Liver (tissue), 9 donors: ENCODE measurements around the gene ATF1. TPM values are rescaled to one million over a fixed set of nuclear protein-coding genes. Genes with fewer than 3 reads are reported as not detected.
"Not testable (repeated sequence)": the region's sequence is repeated elsewhere in the genome, so short reads cannot be mapped to it uniquely, and the experiment has no call there.

Source experiments
- DNase-seq: peaks from one replicate; pipeline ENCODE4 v3.0.0-alpha.2; 2017; ENCODE audit warnings: low spot score
- H3K27ac ChIP-seq, 2 donors: one replicate each; pipeline ENCODE4 v1.7.0; 2013; ENCODE audit warnings: inconsistent platforms in 2 of 2, low read length in 2 of 2, control low read depth in 1 of 2, low read depth in 1 of 2, mild to moderate bottlenecking in 1 of 2
- H3K27me3 ChIP-seq, 4 donors: one replicate each; pipeline versions ENCODE4 v1.6.1 to v1.7.0; 2013; ENCODE audit warnings: low read length in 3 of 4, inconsistent platforms in 1 of 4, mild to moderate bottlenecking in 1 of 4, moderate library complexity in 1 of 4; ENCODE audit not compliant: control insufficient read depth in 4 of 4, insufficient read depth in 4 of 4
- H3K36me3 ChIP-seq, 4 donors: one replicate each; pipeline versions ENCODE4 v1.6.1 to v1.7.0; 2013; ENCODE audit warnings: low read length in 3 of 4, mild to moderate bottlenecking in 3 of 4, low read depth in 1 of 4, moderate library complexity in 1 of 4; ENCODE audit not compliant: control insufficient read depth in 4 of 4, insufficient read depth in 3 of 4
- H3K4me1 ChIP-seq, 4 donors: one replicate each; pipeline versions ENCODE4 v1.6.1 to v1.7.0; 2013; ENCODE audit warnings: low read length in 3 of 4, mild to moderate bottlenecking in 3 of 4, moderate library complexity in 1 of 4; ENCODE audit not compliant: control insufficient read depth in 4 of 4, insufficient read depth in 4 of 4
- H3K4me3 ChIP-seq, 3 donors: one replicate each; pipeline versions ENCODE4 v1.6.1 to v1.7.0; 2013; ENCODE audit warnings: low read length in 3 of 3, control low read depth in 1 of 3, low read depth in 1 of 3, mild to moderate bottlenecking in 1 of 3
- H3K9ac ChIP-seq, 2 donors: one replicate each; pipeline ENCODE4 v1.7.0; 2013; ENCODE audit warnings: low read length in 2 of 2, mild to moderate bottlenecking in 2 of 2, moderate library complexity in 2 of 2, control low read depth in 1 of 2, low read depth in 1 of 2
- H3K9me3 ChIP-seq, 4 donors: one replicate each; pipeline versions ENCODE4 v1.6.1 to v1.7.0; 2013; ENCODE audit warnings: low read length in 3 of 4; ENCODE audit not compliant: control insufficient read depth in 4 of 4
- EGR1 ChIP-seq, 2 donors: IDR thresholded peaks; 2 replicates each; pipeline ENCODE4 v1.6.1; 2016 to 2018; ENCODE audit warnings: antibody characterized with exemption in 2 of 2, low read depth in 2 of 2
- FOXA1 ChIP-seq: IDR thresholded peaks from 2 replicates; pipeline ENCODE4 v1.6.1; 2016; ENCODE audit warnings: antibody characterized with exemption
- FOXA2 ChIP-seq: IDR thresholded peaks from 2 replicates; pipeline ENCODE4 v1.6.1; 2016; ENCODE audit warnings: antibody characterized with exemption
- GABPA ChIP-seq, 2 donors: IDR thresholded peaks in 1 of 2; conservative IDR thresholded peaks in 1 of 2; 2 replicates each; pipeline ENCODE4 v1.6.1; 2016; ENCODE audit warnings: antibody characterized with exemption in 2 of 2, mild to moderate bottlenecking in 1 of 2, moderate library complexity in 1 of 2
- HNF4A ChIP-seq, 2 donors: conservative IDR thresholded peaks; 2 replicates each; pipeline ENCODE4 v1.6.1; 2016; ENCODE audit warnings: antibody characterized with exemption in 2 of 2, mild to moderate bottlenecking in 2 of 2
- HNF4G ChIP-seq: IDR thresholded peaks from 2 replicates; pipeline ENCODE4 v1.6.1; 2016; ENCODE audit warnings: antibody characterized with exemption
- JUND ChIP-seq, 2 donors: IDR thresholded peaks; 2 replicates each; pipeline ENCODE4 v1.6.1; 2016; ENCODE audit warnings: antibody characterized with exemption in 2 of 2
- NR2F2 ChIP-seq: IDR thresholded peaks from 2 replicates; pipeline ENCODE4 v1.6.1; 2016; ENCODE audit warnings: antibody characterized with exemption
- RAD21 ChIP-seq, 2 donors: IDR thresholded peaks; 2 replicates each; pipeline ENCODE4 v1.6.1; 2016; ENCODE audit warnings: antibody characterized with exemption in 2 of 2, mild to moderate bottlenecking in 2 of 2
- RXRA ChIP-seq, 2 donors: IDR thresholded peaks; 2 replicates each; pipeline ENCODE4 v1.6.1; 2017 to 2018; ENCODE audit warnings: antibody characterized with exemption in 2 of 2, mild to moderate bottlenecking in 1 of 2
- SP1 ChIP-seq: IDR thresholded peaks from 2 replicates; pipeline ENCODE4 v1.6.1; 2018; ENCODE audit warnings: antibody characterized with exemption, mild to moderate bottlenecking
- TAF1 ChIP-seq: conservative IDR thresholded peaks from 2 replicates; pipeline ENCODE4 v1.6.1; 2016; ENCODE audit warnings: antibody characterized with exemption, mild to moderate bottlenecking
- YY1 ChIP-seq: IDR thresholded peaks from 2 replicates; pipeline ENCODE4 v1.6.1; 2016; ENCODE audit warnings: antibody characterized with exemption, mild to moderate bottlenecking
- WGBS: extraction: QIAGEN DNeasy Blood & Tissue Kit; methylation state at CpG from one replicate; pipeline ENCODE4 v1.1.7; 2013; 5-methylcytosine and 5-hydroxymethylcytosine counted together
- polyA plus RNA-seq, 2 donors: library from polyadenylated mRNA; stranded (reverse) in 1 of 2; unstranded in 1 of 2; fragments of 200-250 nt in 1 of 2; fragments of >200 nt in 1 of 2; fragmentation: Nextera tagmentation in 1 of 2; extraction: Ambion mirVana in 1 of 2; gene quantifications; one replicate each; pipeline versions ENCODE4 v1.2.1 to v1.2.3, GENCODE V29; 2013 to 2015
- total RNA-seq, 2 donors: library from RNA; depleted of rRNA; stranded (reverse); fragments of >200 nt; gene quantifications; one replicate each; pipeline ENCODE4 v1.2.3, GENCODE V29; 2014
- TF ChIP-seq, protein P1 (sequence below): IDR thresholded peaks from 2 replicates; pipeline ENCODE4 v1.6.1; 2016; ENCODE audit warnings: antibody characterized with exemption, mild to moderate bottlenecking
- TF ChIP-seq, protein P2 (sequence below): fragments of 150-350 bp; IDR thresholded peaks from 2 replicates; pipeline ENCODE4 v1.5.1; 2017; ENCODE audit warnings: improper control_type of control experiment, low read depth, low read length; ENCODE audit not compliant: missing input control
- TF ChIP-seq, protein P3 (sequence below): IDR thresholded peaks from 2 replicates; pipeline ENCODE4 v1.6.1; 2016; ENCODE audit warnings: antibody characterized with exemption
- TF ChIP-seq, protein P4 (sequence below): IDR thresholded peaks from 2 replicates; pipeline ENCODE4 v1.6.1; 2016; ENCODE audit warnings: antibody characterized with exemption
- TF ChIP-seq, protein P5 (sequence below): IDR thresholded peaks from 2 replicates; pipeline ENCODE4 v1.6.1; 2016; ENCODE audit warnings: antibody characterized with exemption
- donor health status: healthy.
- donor health status: healthy.
- donor health status: healthy.
- donor health status: healthy.
- donor health status: healthy.

Gene ATF1
- total and polyA plus RNA-seq, 4 donors, result 6.3 to 17.0 (median 8.3) TPM

DNA sequence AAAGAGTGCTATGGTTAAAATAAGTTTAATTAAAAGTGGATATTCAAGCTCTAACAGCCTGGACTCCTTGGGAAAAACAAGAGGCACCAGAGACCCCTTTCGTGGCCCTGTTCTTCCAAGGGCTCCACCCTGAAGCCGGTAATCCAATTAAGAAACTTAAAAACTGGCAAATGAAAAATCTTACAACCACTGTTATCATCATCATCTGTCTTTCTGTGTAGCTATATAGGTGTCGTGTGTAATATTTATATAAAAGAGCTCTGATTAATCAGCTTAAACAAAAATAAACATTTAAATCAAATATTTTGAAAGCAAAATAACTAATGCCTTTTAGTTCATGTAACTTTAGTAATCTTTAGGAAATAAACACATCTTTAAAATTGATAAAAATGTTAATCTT, 4.5 kb downstream of the ATF1 start:
- TF ChIP-seq, protein P1, sequence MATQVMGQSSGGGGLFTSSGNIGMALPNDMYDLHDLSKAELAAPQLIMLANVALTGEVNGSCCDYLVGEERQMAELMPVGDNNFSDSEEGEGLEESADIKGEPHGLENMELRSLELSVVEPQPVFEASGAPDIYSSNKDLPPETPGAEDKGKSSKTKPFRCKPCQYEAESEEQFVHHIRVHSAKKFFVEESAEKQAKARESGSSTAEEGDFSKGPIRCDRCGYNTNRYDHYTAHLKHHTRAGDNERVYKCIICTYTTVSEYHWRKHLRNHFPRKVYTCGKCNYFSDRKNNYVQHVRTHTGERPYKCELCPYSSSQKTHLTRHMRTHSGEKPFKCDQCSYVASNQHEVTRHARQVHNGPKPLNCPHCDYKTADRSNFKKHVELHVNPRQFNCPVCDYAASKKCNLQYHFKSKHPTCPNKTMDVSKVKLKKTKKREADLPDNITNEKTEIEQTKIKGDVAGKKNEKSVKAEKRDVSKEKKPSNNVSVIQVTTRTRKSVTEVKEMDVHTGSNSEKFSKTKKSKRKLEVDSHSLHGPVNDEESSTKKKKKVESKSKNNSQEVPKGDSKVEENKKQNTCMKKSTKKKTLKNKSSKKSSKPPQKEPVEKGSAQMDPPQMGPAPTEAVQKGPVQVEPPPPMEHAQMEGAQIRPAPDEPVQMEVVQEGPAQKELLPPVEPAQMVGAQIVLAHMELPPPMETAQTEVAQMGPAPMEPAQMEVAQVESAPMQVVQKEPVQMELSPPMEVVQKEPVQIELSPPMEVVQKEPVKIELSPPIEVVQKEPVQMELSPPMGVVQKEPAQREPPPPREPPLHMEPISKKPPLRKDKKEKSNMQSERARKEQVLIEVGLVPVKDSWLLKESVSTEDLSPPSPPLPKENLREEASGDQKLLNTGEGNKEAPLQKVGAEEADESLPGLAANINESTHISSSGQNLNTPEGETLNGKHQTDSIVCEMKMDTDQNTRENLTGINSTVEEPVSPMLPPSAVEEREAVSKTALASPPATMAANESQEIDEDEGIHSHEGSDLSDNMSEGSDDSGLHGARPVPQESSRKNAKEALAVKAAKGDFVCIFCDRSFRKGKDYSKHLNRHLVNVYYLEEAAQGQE, result no peak
- TF ChIP-seq, protein P2, sequence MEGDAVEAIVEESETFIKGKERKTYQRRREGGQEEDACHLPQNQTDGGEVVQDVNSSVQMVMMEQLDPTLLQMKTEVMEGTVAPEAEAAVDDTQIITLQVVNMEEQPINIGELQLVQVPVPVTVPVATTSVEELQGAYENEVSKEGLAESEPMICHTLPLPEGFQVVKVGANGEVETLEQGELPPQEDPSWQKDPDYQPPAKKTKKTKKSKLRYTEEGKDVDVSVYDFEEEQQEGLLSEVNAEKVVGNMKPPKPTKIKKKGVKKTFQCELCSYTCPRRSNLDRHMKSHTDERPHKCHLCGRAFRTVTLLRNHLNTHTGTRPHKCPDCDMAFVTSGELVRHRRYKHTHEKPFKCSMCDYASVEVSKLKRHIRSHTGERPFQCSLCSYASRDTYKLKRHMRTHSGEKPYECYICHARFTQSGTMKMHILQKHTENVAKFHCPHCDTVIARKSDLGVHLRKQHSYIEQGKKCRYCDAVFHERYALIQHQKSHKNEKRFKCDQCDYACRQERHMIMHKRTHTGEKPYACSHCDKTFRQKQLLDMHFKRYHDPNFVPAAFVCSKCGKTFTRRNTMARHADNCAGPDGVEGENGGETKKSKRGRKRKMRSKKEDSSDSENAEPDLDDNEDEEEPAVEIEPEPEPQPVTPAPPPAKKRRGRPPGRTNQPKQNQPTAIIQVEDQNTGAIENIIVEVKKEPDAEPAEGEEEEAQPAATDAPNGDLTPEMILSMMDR, result no peak
- TF ChIP-seq SP1 (no peak), FOXA1 (no peak), TAF1 (no peak), HNF4G (no peak), RXRA (IDR thresholded peaks at IDR 0.05) (no peak), JUND (IDR thresholded peaks at IDR 0.05) (no peak), NR2F2 (no peak), YY1 (no peak), EGR1 (IDR thresholded peaks at IDR 0.05; ENCODE audit: low read depth in 2 of 2) (no peak), HNF4A (conservative IDR thresholded peaks at IDR 0.05) (no peak), FOXA2 (no peak), GABPA (IDR thresholded peaks at IDR 0.05 in 1 of 2, conservative IDR thresholded peaks at IDR 0.05 in 1 of 2) (no peak), RAD21 (IDR thresholded peaks at IDR 0.05) (no peak)
- TF ChIP-seq, protein P3, sequence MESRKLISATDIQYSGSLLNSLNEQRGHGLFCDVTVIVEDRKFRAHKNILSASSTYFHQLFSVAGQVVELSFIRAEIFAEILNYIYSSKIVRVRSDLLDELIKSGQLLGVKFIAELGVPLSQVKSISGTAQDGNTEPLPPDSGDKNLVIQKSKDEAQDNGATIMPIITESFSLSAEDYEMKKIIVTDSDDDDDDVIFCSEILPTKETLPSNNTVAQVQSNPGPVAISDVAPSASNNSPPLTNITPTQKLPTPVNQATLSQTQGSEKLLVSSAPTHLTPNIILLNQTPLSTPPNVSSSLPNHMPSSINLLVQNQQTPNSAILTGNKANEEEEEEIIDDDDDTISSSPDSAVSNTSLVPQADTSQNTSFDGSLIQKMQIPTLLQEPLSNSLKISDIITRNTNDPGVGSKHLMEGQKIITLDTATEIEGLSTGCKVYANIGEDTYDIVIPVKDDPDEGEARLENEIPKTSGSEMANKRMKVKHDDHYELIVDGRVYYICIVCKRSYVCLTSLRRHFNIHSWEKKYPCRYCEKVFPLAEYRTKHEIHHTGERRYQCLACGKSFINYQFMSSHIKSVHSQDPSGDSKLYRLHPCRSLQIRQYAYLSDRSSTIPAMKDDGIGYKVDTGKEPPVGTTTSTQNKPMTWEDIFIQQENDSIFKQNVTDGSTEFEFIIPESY, result no peak
- TF ChIP-seq, protein P4, sequence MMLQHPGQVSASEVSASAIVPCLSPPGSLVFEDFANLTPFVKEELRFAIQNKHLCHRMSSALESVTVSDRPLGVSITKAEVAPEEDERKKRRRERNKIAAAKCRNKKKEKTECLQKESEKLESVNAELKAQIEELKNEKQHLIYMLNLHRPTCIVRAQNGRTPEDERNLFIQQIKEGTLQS, result no peak
- TF ChIP-seq, protein P5, sequence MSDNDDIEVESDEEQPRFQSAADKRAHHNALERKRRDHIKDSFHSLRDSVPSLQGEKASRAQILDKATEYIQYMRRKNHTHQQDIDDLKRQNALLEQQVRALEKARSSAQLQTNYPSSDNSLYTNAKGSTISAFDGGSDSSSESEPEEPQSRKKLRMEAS, result no peak
- H3K4me3 ChIP-seq, result no peak overlapping the region

DNA sequence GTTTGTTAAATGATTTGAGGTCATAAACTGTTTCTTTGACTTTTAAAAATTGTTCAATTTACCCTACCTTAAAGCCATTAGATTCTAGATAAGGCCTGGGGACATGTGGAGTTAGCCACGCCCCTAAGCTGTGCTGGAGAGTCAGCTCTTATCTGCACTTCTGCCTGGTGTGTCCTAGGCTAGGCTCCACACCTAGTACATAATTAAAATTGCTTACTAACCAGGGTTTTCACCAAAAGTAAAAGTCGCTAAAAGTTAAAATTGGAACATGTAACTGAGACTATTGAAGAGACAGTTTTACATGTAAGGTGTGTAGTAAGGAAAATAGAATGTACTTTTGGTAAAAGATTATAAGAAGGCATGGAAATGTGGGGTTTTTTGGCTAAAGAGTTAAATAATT, 4.9 kb downstream of the ATF1 start:
- H3K4me1 ChIP-seq, result peaks cover 0 to 26% (median 16%) of the 10 kb centered on the region in 4 donors
- H3K27ac ChIP-seq, H3K36me3 ChIP-seq, H3K4me3 ChIP-seq, H3K27me3 ChIP-seq, H3K9me3 ChIP-seq, H3K9ac ChIP-seq: not testable (repeated sequence)
- DNase-seq, result peak; percentile 56
- WGBS, result 43% methylated on average over 2 of the region's 2 CpGs

More for the DNA sequence above, 4.5 kb downstream of the ATF1 start:
- H3K27ac ChIP-seq, result no peak overlapping the region
- H3K9me3 ChIP-seq, result no peaks in the 10 kb centered on the region
- WGBS, result 69% methylated on average over 3 of the region's 3 CpGs
- peaks cover 0 to 26% (median 16%) of the 10 kb centered on the region in 4 donors for H3K4me1 ChIP-seq
- H3K9ac ChIP-seq, result no peak overlapping the region
- H3K27me3 ChIP-seq, result no peaks in the 10 kb centered on the region
- H3K36me3 ChIP-seq, result no peaks in the 10 kb centered on the region
- DNase-seq, result no peak
